Adrenal gland (tissue), 12 donors: ENCODE measurements around the gene ATP12A. TPM values are rescaled to one million over a fixed set of nuclear protein-coding genes. Genes with fewer than 3 reads are reported as not detected.

Experiments
- DNase-seq, 7 donors: peaks; one replicate each; pipeline ENCODE4 v3.0.0-alpha.2; 2019 to 2020
- H3K27ac ChIP-seq, 5 donors: fragments of 200-600 bp; sonication (generic) in 4 of 5; 1 replicate in 3 of 5; 2 replicates in 2 of 5; pipeline versions ENCODE4 v1.5.1 to v1.8.0; 2016 to 2020; ENCODE audit warnings: mild to moderate bottlenecking in 1 of 5
- H3K27me3 ChIP-seq: fragments of 200-600 bp; 2 replicates; pipeline ENCODE4 v1.8.0; 2021
- H3K36me3 ChIP-seq, 2 donors: fragments of 200-600 bp; replicated peaks in 1 of 2; 1 replicate in 1 of 2; 2 replicates in 1 of 2; pipeline versions ENCODE4 v1.5.1 to v1.8.0; 2018 to 2022
- H3K4me1 ChIP-seq, 2 donors: fragments of 200-600 bp; replicated peaks in 1 of 2; 1 replicate in 1 of 2; 2 replicates in 1 of 2; pipeline versions ENCODE4 v1.5.1 to v1.8.0; 2018 to 2021
- H3K4me3 ChIP-seq, 4 donors: fragments of 200-600 bp; sonication (generic) in 3 of 4; one replicate each; pipeline ENCODE4 v1.5.1; 2016 to 2018
- H3K9me3 ChIP-seq, 3 donors: fragments of 200-600 bp; sonication (generic) in 1 of 3; replicated peaks in 1 of 3; 1 replicate in 2 of 3; 2 replicates in 1 of 3; pipeline versions ENCODE4 v1.5.1 to v1.8.0; 2016 to 2021
- POLR2A ChIP-seq, 2 donors: fragments of 450-650 bp; IDR thresholded peaks; one replicate each; pipeline ENCODE4 v1.6.1; 2017; ENCODE audit warnings: antibody characterized with exemption in 2 of 2, mild to moderate bottlenecking in 2 of 2, moderate library complexity in 1 of 2
- WGBS, 4 donors: extraction: QIAGEN DNeasy Blood & Tissue Kit in 2 of 4; methylation state at CpG; one replicate each; pipeline versions ENCODE4 v1.1.5 to v1.1.7; 2013 to 2017; 5-methylcytosine and 5-hydroxymethylcytosine counted together
- intact Hi-C, 2 donors: fragments of 100-400 bp; cut with DNase I; formaldehyde crosslinking; loops; one replicate each; pipeline versions ENCODE4 v1.14.1 to v1.15.0; 2022 to 2023
- polyA plus RNA-seq, 3 donors: library from polyadenylated mRNA; stranded (reverse); fragments of 200-250 nt in 2 of 3; fragments of 350-450 nt in 1 of 3; fragmentation: Illumina TruSeq in 1 of 3; extraction: RNeasy Lipid Tissue Mini Kit (QIAGEN cat#74804) in 1 of 3; gene quantifications; one replicate each; pipeline ENCODE4 v1.2.3, GENCODE V29; 2013 to 2014
- total RNA-seq, 9 donors: library from RNA; depleted of rRNA in 4 of 9; stranded (reverse); fragments of >200 nt in 4 of 9; fragments of 120-200 nt in 1 of 9; fragmentation: NEBNext Ultra II Directional in 1 of 9; extraction: Animal tissue kit (Norgen Biotek cat#: 25700) in 1 of 9; gene quantifications; one replicate each; pipeline versions ENCODE4 v1.1.0 to v1.2.4, GENCODE V29; 2013 to 2023
- TF ChIP-seq, protein P1 (sequence below), 6 experiments: fragments of 450-650 bp in 4 of 6; fragments of 200-600 bp in 2 of 6; sonication (generic) in 1 of 6; IDR thresholded peaks; 1 replicate in 5 of 6; 2 replicates in 1 of 6; pipeline versions ENCODE4 v1.5.1 to v1.8.0; 2016 to 2021; ENCODE audit warnings: antibody characterized with exemption in 6 of 6, mild to moderate bottlenecking in 2 of 6, moderate library complexity in 1 of 6
- donor health status: healthy with polysubstance abuse.
- donor health status: Bipolar disorder and iron deficiency.
- donor health status: DM: yes; HTN: yes; CAD: no.
- donor health status: DM: no; HTN: no; CAD: no.
- donor health status: DM: no; HTN: no; CAD: no.
- donor health status: DM: yes; HTN: yes; CAD: no.

The ATP12A gene
- total and polyA plus RNA-seq, 12 donors: 0.04 to 0.06 TPM; not detected in 10

DNA sequence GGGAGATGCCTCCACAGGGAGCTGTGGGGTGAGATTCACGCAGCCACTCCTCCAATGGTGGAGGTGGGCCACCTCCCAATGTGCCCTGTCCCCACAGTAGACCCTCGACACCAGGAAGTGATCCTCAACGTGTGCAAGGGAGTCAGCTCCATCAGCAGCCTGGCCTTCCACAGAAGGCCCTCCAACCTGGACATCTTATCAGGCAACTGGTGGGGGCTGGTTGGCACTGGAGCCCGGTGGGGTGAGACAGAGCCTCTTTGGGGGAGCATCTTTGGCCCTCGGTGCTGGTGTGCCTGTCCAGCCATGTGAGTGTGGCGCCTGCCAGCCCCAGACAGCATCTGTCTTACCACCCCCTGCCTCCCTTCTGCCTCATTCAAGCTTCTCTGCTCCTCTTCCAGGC, 64.0 kb downstream of the ATP12A start:
- 30 to 66% (median 56%) methylated on average over 1 to 6 of the region's 6 CpGs for WGBS, 4 donors
- Histone ChIP-seq H3K36me3 (no peaks in the 10 kb centered on the region), H3K4me3 (no peak overlapping the region), H3K27me3 (peaks cover 28% of the 10 kb centered on the region), H3K9me3 (no peaks in the 10 kb centered on the region), H3K27ac (no peak overlapping the region), H3K4me1 (no peaks in the 10 kb centered on the region)
- intact Hi-C loops: no loop called here
- no peak for DNase-seq
- TF ChIP-seq, protein P1, sequence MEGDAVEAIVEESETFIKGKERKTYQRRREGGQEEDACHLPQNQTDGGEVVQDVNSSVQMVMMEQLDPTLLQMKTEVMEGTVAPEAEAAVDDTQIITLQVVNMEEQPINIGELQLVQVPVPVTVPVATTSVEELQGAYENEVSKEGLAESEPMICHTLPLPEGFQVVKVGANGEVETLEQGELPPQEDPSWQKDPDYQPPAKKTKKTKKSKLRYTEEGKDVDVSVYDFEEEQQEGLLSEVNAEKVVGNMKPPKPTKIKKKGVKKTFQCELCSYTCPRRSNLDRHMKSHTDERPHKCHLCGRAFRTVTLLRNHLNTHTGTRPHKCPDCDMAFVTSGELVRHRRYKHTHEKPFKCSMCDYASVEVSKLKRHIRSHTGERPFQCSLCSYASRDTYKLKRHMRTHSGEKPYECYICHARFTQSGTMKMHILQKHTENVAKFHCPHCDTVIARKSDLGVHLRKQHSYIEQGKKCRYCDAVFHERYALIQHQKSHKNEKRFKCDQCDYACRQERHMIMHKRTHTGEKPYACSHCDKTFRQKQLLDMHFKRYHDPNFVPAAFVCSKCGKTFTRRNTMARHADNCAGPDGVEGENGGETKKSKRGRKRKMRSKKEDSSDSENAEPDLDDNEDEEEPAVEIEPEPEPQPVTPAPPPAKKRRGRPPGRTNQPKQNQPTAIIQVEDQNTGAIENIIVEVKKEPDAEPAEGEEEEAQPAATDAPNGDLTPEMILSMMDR (IDR thresholded peaks at IDR 0.05): no peak
- no peak for TF ChIP-seq POLR2A (IDR thresholded peaks at IDR 0.05)

DNA sequence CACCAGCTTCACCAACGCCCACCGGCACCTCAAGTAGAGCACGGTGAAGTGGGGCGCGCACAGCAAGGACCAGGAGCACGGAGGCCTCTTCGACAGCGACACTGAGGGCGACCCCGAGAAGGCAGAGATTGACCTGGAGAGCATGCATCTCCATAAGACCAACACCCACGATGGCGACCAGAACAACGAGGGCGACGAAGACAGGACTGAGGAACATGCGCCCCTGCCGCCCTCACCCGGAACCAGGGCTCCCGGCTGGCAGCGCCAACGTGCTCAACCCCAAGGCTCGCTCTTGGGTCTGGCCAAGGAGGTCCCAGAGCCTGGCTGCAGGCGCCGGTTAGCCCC, 65.3 kb downstream of the ATP12A start:
- no peak overlapping the region for H3K4me3 ChIP-seq
- TF ChIP-seq POLR2A (IDR thresholded peaks at IDR 0.05): no peak
- TF ChIP-seq, protein P1 (IDR thresholded peaks at IDR 0.05): no peak
- no peaks in the 10 kb centered on the region for H3K9me3 ChIP-seq
- no peaks in the 10 kb centered on the region for H3K36me3 ChIP-seq
- peaks cover 34% of the 10 kb centered on the region for H3K27me3 ChIP-seq
- no peaks in the 10 kb centered on the region for H3K4me1 ChIP-seq
- intact Hi-C loops: no loop called here
- H3K27ac ChIP-seq: no peak overlapping the region
- 36 to 85% (median 44%) methylated on average over 8 to 24 of the region's 24 CpGs for WGBS, 4 donors
- DNase-seq: no peak

DNA sequence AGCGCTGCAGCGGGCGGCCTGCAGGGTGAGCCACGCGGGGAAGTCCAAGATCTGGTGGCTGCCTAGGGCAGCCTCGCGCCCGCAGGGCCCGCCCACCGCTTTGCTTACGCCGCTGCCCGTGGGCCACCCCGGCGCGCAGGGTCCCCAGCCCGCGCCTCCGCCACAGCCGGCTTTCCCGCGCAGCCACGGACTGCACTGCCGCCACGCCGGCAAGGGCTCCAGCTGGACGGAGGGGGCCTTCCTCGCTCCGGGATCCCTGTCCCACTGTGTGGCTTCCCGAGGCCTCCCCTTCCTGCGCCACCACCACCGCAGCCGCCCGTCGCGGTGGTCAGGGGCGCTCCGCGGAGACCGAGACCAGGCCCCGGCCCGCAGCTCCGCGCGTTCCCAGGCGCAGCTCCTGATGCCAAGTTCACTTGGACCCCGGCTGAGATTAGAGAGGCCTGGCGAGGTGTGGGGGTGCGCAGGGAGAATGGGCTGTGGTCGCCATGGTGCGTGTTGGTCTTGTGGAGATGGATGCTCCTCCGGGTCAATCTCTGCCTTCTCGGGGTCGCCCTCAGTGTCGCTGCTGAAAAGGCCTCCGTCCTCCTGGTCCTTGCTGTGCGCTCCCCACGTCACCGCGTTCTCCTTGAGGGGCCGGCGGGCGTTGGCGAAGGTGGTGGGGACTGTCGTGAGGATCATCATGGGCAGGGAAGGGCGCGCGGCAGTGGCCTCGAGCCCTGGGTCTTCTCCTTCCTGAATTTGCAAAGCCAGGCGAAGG, 65.8 kb downstream of the ATP12A start:
- intact Hi-C loops: no loop called here
- Histone ChIP-seq H3K4me3 (no peak overlapping the region), H3K9me3 (no peaks in the 10 kb centered on the region), H3K4me1 (no peaks in the 10 kb centered on the region), H3K27ac (no peak overlapping the region), H3K36me3 (no peaks in the 10 kb centered on the region), H3K27me3 (peaks cover 34% of the 10 kb centered on the region)
- DNase-seq: no peak
- no peak for TF ChIP-seq POLR2A (IDR thresholded peaks at IDR 0.05)
- TF ChIP-seq, protein P1 (IDR thresholded peaks at IDR 0.05): no peak
- 1 to 12% (median 3%) methylated on average over 20 to 70 of the region's 70 CpGs for WGBS, 4 donors

DNA sequence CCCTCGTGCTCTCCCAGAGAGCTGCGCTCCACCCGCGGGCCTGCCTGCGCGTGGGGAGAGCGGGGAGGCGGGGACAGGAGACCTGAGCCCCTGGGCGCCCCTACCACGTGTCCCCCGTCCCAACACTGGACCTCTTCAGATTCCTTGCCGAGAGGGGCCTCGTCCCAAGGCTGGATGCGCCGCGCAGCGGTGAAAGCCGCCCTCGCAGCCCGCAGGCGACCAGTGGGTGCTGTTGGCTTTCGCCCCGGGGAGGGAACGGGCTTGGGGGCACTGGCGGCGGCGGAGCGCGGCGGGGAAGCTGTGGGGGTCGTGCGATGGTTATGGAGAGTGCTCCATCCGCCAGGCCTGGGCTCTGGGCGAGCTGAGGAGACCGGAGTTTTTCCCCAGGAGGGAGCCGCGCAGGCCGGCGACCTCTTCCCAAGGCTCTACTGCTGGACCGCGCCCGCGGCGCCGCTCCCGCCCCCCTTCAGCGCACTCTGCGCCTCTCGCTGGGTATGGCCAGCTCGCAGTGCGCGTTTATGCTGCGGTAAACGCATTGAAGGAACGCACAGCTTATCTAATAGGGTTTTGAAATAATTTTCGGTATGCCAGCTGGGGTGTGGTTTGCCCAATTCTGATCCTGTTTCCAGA, 66.5 kb downstream of the ATP12A start:
- no peak overlapping the region for H3K27ac ChIP-seq
- 0 to 5% (median 1%) methylated on average over 4 to 56 of the region's 56 CpGs for WGBS, 4 donors
- no peaks in the 10 kb centered on the region for H3K4me1 ChIP-seq
- TF ChIP-seq POLR2A (IDR thresholded peaks at IDR 0.05): no peak
- TF ChIP-seq, protein P1 (IDR thresholded peaks at IDR 0.05): no peak
- H3K27me3 ChIP-seq: peaks cover 34% of the 10 kb centered on the region
- no peaks in the 10 kb centered on the region for H3K36me3 ChIP-seq
- no peak for DNase-seq
- intact Hi-C loops: no loop called here
- no peaks in the 10 kb centered on the region for H3K9me3 ChIP-seq
- H3K4me3 ChIP-seq: no peak overlapping the region
